NCI-H1092 (cell line): ENCODE measurements around the gene RHEX.

Experiments
- DNase-seq: peaks from one replicate; lab custom pipeline; 2025; lab: John Stamatoyannopoulos, UW

The RHEX gene

GRCh38 chr1:206094024-206094423 lies 41.1 kb downstream of the RHEX start:
- no peak for DNase-seq

GRCh38 chr1:206097381-206097780 lies 44.4 kb downstream of the RHEX start:
- no peak for DNase-seq

GRCh38 chr1:206098242-206098919 lies 45.4 kb downstream of the RHEX start:
- no peak for DNase-seq

GRCh38 chr1:206100226-206100815 lies 47.3 kb downstream of the RHEX start:
- DNase-seq = no peak

- DNase-seq = no peak
These were observed 48.5 kb downstream of the RHEX start for GRCh38 chr1:206101351-206102045.

- DNase-seq = no peak
These were observed 49.4 kb downstream of the RHEX start for GRCh38 chr1:206102292-206102936.

- no peak for DNase-seq
These were observed 51.0 kb downstream of the RHEX start for GRCh38 chr1:206103979-206104378.

- DNase-seq = no peak
These were observed 52.6 kb downstream of the RHEX start for GRCh38 chr1:206105464-206105995.

GRCh38 chr1:206106328-206107167 lies 53.6 kb downstream of the RHEX start:
- peak; percentile 83 for DNase-seq

- DNase-seq = no peak
These were observed 54.2 kb downstream of the RHEX start for GRCh38 chr1:206107168-206107544.

- DNase-seq = no peak
These were observed 55.7 kb downstream of the RHEX start for GRCh38 chr1:206108635-206109034.

- DNase-seq = no peak
These were observed 56.7 kb downstream of the RHEX start for GRCh38 chr1:206109718-206110117.

GRCh38 chr1:206110161-206110560 lies 57.2 kb downstream of the RHEX start:
- no peak for DNase-seq

- DNase-seq = no peak
These were observed 57.8 kb downstream of the RHEX start for GRCh38 chr1:206110820-206111219.

GRCh38 chr1:206111271-206111927 lies 58.4 kb downstream of the RHEX start:
- DNase-seq = no peak

- peak; percentile 50 for DNase-seq
These were observed 59.8 kb downstream of the RHEX start for GRCh38 chr1:206112600-206113301.

- DNase-seq = no peak
These were observed 62.0 kb downstream of the RHEX start for GRCh38 chr1:206114692-206115640.

- no peak for DNase-seq
These were observed 62.8 kb downstream of the RHEX start for GRCh38 chr1:206115791-206116190.

- DNase-seq = no peak
These were observed 63.4 kb downstream of the RHEX start for GRCh38 chr1:206116191-206116872.
